Prostate gland (tissue), 2 donors: ENCODE data around the gene FAM174A.

Experiments used
- CTCF ChIP-seq, 4 experiments: fragments of 200-600 bp in 2 of 4; fragments of 450-650 bp in 2 of 4; sonication (generic) in 2 of 4; IDR thresholded peaks; 1 replicate in 3 of 4; 2 replicates in 1 of 4; pipeline ENCODE4 v1.5.1; 2016 to 2019; ENCODE audit warnings: antibody characterized with exemption in 4 of 4, mild to moderate bottlenecking in 2 of 4, moderate library complexity in 2 of 4
- POLR2A ChIP-seq: fragments of 450-650 bp; IDR thresholded peaks from one replicate; pipeline ENCODE4 v1.6.1; 2016; ENCODE audit warnings: antibody characterized with exemption, mild to moderate bottlenecking

- TF ChIP-seq POLR2A: no peak
- no peak for TF ChIP-seq CTCF (IDR thresholded peaks at IDR 0.05)
Measured at GRCh38 chr5:100595812-100596173, 60.6 kb downstream of the FAM174A start.
